ENCODE results near the gene PTPRK. TPM values are rescaled to one million over a fixed set of nuclear protein-coding genes. Genes with fewer than 3 reads are reported as not detected.

The PTPRK gene
- total and polyA plus RNA-seq, 4 donors: 12.1 to 61.2 (median 29.1) TPM

DNA sequence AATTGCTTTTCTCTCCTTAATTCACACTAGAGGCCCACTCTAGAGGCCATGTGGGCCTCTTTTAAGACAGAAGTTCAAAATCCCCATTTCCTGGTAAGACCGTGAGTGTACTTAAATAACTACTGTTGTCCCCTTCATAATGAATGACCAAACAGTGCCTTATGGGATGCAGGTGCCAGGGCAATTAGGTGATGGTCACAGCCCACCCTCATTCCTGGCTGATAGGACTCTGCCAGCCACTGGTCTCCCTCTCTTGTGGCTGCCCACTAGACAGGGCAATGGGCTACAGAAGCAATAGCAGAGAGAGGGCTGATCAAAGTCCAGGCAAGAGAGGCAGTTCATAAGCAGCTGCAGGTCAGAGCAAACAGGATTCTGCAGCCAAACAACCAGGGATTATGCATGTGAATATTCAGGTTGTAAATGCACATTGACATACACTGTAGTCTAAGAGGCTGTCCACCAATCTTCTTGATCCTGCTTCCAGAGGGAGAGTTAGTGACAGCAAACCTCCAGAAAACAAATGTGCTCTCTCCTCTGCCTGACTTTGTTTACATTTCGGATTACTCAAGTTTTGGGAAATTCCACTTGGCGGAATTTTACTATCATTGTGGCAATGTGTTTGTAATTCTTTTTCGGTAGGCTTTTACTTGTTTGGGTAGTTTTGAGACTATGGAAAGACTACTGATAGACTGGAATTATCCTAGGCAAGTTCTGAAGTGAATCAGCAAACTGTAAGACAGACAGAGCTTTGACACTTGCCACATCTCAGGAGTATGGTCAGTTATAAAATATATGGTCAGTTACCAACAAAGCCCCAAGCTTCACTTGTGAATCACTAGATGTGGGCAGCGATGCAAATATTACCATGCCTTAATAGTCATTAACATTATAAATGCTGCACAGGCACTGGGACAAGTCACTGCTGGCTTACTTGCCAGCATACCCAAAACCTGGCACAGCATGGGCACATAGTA lies 12.8 kb downstream of the PTPRK start (continued):
- TF ChIP-seq, protein P1, sequence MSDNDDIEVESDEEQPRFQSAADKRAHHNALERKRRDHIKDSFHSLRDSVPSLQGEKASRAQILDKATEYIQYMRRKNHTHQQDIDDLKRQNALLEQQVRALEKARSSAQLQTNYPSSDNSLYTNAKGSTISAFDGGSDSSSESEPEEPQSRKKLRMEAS (IDR thresholded peaks at IDR 0.05): peak; percentile 68
- TF ChIP-seq, protein P2, sequence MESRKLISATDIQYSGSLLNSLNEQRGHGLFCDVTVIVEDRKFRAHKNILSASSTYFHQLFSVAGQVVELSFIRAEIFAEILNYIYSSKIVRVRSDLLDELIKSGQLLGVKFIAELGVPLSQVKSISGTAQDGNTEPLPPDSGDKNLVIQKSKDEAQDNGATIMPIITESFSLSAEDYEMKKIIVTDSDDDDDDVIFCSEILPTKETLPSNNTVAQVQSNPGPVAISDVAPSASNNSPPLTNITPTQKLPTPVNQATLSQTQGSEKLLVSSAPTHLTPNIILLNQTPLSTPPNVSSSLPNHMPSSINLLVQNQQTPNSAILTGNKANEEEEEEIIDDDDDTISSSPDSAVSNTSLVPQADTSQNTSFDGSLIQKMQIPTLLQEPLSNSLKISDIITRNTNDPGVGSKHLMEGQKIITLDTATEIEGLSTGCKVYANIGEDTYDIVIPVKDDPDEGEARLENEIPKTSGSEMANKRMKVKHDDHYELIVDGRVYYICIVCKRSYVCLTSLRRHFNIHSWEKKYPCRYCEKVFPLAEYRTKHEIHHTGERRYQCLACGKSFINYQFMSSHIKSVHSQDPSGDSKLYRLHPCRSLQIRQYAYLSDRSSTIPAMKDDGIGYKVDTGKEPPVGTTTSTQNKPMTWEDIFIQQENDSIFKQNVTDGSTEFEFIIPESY (IDR thresholded peaks at IDR 0.05): peak; percentile 55

DNA sequence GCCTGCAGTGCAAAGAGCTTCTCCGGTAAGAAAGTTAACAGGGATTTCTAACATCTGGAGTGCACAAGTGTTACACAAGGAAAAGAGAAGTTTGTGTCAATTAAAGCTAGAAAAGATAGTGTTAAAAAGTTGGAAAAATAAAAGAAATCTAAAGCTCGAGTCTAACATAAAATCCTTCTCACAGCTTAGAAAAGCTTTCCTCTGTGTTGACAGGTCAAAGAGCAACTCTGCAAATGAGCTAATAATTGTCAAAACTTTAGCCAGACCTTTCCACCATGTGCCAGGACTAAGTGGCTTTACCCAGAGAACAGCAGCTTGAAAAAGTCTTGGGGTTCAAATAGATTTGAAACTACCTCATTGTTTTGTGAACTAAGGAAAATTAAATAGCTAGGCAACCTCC lies 14.8 kb downstream of the PTPRK start:
- Histone ChIP-seq H3K9me3 (ENCODE audit: control insufficient read depth in 4 of 4, low read length in 3 of 4) (no peaks in the 10 kb centered on the region), H3K4me1 (ENCODE audit: control insufficient read depth in 4 of 4, insufficient read depth in 4 of 4, low read length in 3 of 4) (peaks cover 10 to 69% (median 33%) of the 10 kb centered on the region in 4 donors), H3K36me3 (ENCODE audit: control insufficient read depth in 4 of 4, insufficient read depth in 3 of 4, low read depth in 1 of 4, low read length in 3 of 4) (no peaks in the 10 kb centered on the region), H3K27me3 (ENCODE audit: control insufficient read depth in 4 of 4, insufficient read depth in 4 of 4, low read length in 3 of 4) (no peaks in the 10 kb centered on the region), H3K9ac (ENCODE audit: low read depth in 1 of 2, low read length in 2 of 2) (peak overlapping the region; percentile 58 to 89), H3K4me3 (ENCODE audit: low read depth in 1 of 3, low read length in 3 of 3) (peak overlapping the region in 2 of 3 donors; percentile 3 to 45), H3K27ac (ENCODE audit: low read depth in 1 of 2, low read length in 2 of 2) (peak overlapping the region; percentile 93 to 94)
- WGBS: 24% methylated on average over 2 of the region's 2 CpGs
- TF ChIP-seq FOXA1 (IDR thresholded peaks at IDR 0.05): no peak
- TF ChIP-seq HNF4A (conservative IDR thresholded peaks at IDR 0.05): peak; percentile 85 to 86
- TF ChIP-seq GABPA (IDR thresholded peaks at IDR 0.05 in 1 of 2, conservative IDR thresholded peaks at IDR 0.05 in 1 of 2): no peak
- TF ChIP-seq, protein P1 (IDR thresholded peaks at IDR 0.05): peak; percentile 88
- TF ChIP-seq, protein P3, sequence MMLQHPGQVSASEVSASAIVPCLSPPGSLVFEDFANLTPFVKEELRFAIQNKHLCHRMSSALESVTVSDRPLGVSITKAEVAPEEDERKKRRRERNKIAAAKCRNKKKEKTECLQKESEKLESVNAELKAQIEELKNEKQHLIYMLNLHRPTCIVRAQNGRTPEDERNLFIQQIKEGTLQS (IDR thresholded peaks at IDR 0.05): no peak
- peak; percentile 82 for TF ChIP-seq SP1 (IDR thresholded peaks at IDR 0.05)
- no peak for TF ChIP-seq EGR1 (IDR thresholded peaks at IDR 0.05; ENCODE audit: low read depth in 2 of 2)
- TF ChIP-seq RXRA (IDR thresholded peaks at IDR 0.05): no peak
- TF ChIP-seq, protein P4, sequence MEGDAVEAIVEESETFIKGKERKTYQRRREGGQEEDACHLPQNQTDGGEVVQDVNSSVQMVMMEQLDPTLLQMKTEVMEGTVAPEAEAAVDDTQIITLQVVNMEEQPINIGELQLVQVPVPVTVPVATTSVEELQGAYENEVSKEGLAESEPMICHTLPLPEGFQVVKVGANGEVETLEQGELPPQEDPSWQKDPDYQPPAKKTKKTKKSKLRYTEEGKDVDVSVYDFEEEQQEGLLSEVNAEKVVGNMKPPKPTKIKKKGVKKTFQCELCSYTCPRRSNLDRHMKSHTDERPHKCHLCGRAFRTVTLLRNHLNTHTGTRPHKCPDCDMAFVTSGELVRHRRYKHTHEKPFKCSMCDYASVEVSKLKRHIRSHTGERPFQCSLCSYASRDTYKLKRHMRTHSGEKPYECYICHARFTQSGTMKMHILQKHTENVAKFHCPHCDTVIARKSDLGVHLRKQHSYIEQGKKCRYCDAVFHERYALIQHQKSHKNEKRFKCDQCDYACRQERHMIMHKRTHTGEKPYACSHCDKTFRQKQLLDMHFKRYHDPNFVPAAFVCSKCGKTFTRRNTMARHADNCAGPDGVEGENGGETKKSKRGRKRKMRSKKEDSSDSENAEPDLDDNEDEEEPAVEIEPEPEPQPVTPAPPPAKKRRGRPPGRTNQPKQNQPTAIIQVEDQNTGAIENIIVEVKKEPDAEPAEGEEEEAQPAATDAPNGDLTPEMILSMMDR (IDR thresholded peaks at IDR 0.05; ENCODE audit: low read depth, low read length, missing input control): no peak
- TF ChIP-seq, protein P5, sequence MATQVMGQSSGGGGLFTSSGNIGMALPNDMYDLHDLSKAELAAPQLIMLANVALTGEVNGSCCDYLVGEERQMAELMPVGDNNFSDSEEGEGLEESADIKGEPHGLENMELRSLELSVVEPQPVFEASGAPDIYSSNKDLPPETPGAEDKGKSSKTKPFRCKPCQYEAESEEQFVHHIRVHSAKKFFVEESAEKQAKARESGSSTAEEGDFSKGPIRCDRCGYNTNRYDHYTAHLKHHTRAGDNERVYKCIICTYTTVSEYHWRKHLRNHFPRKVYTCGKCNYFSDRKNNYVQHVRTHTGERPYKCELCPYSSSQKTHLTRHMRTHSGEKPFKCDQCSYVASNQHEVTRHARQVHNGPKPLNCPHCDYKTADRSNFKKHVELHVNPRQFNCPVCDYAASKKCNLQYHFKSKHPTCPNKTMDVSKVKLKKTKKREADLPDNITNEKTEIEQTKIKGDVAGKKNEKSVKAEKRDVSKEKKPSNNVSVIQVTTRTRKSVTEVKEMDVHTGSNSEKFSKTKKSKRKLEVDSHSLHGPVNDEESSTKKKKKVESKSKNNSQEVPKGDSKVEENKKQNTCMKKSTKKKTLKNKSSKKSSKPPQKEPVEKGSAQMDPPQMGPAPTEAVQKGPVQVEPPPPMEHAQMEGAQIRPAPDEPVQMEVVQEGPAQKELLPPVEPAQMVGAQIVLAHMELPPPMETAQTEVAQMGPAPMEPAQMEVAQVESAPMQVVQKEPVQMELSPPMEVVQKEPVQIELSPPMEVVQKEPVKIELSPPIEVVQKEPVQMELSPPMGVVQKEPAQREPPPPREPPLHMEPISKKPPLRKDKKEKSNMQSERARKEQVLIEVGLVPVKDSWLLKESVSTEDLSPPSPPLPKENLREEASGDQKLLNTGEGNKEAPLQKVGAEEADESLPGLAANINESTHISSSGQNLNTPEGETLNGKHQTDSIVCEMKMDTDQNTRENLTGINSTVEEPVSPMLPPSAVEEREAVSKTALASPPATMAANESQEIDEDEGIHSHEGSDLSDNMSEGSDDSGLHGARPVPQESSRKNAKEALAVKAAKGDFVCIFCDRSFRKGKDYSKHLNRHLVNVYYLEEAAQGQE (IDR thresholded peaks at IDR 0.05): no peak
- peak; percentile 37 to 54 for TF ChIP-seq JUND (IDR thresholded peaks at IDR 0.05)
- peak; percentile 64 for TF ChIP-seq FOXA2 (IDR thresholded peaks at IDR 0.05)
- peak; percentile 27 for TF ChIP-seq NR2F2 (IDR thresholded peaks at IDR 0.05)
- TF ChIP-seq RAD21 (IDR thresholded peaks at IDR 0.05): peak; percentile 27
- peak; percentile 70 for TF ChIP-seq YY1 (IDR thresholded peaks at IDR 0.05)
- TF ChIP-seq TAF1 (conservative IDR thresholded peaks at IDR 0.05): peak; percentile 22
- TF ChIP-seq, protein P2 (IDR thresholded peaks at IDR 0.05): no peak
- TF ChIP-seq HNF4G (IDR thresholded peaks at IDR 0.05): peak; percentile 54
- DNase-seq (ENCODE audit: low spot score): no peak

All from liver (tissue), 9 donors.